Mesenchymal stem cell (in vitro differentiated cells and primary cell): ENCODE results near the gene IL17RD.

Experiments used
- DNase-seq: peaks from one replicate; pipeline ENCODE4 v3.0.0-alpha.2; 2013
- H2AFZ ChIP-seq: one replicate; pipeline ENCODE4 v1.6.1; 2013; ENCODE audit warnings: low read depth, mild to moderate bottlenecking, control low read depth, inconsistent platforms, low read length, moderate library complexity
- H2AK5ac ChIP-seq: 2 replicates; pipeline ENCODE4 v1.6.1; 2013; ENCODE audit warnings: low read length, moderate library complexity, mild to moderate bottlenecking, inconsistent platforms; ENCODE audit not compliant: severe bottlenecking
- H2BK120ac ChIP-seq: one replicate; pipeline ENCODE4 v1.6.1; 2013; ENCODE audit warnings: low read depth, mild to moderate bottlenecking, inconsistent platforms, low read length, moderate library complexity
- H2BK12ac ChIP-seq, 2 experiments: one replicate each; pipeline ENCODE4 v1.6.1; 2013; ENCODE audit warnings: inconsistent platforms in 2 of 2, low read length in 2 of 2, mild to moderate bottlenecking in 2 of 2, moderate library complexity in 2 of 2, control low read depth in 1 of 2
- H2BK15ac ChIP-seq: one replicate; pipeline ENCODE4 v1.6.1; 2013; ENCODE audit warnings: mild to moderate bottlenecking, low read depth, inconsistent platforms; ENCODE audit not compliant: poor library complexity, severe bottlenecking
- H2BK5ac ChIP-seq: 2 replicates; pipeline ENCODE4 v1.6.1; 2013; ENCODE audit warnings: low read depth, mild to moderate bottlenecking, low read length, control low read depth, inconsistent platforms; ENCODE audit not compliant: poor library complexity, severe bottlenecking
- H3K14ac ChIP-seq, 2 experiments: one replicate each; pipeline ENCODE4 v1.6.1; 2013; ENCODE audit warnings: inconsistent platforms in 2 of 2, low read length in 2 of 2, control low read depth in 1 of 2, mild to moderate bottlenecking in 1 of 2, moderate library complexity in 1 of 2
- H3K18ac ChIP-seq, 2 experiments: one replicate each; pipeline ENCODE4 v1.6.1; 2013; ENCODE audit warnings: inconsistent platforms in 2 of 2, low read length in 2 of 2, control low read depth in 1 of 2, low read depth in 1 of 2, mild to moderate bottlenecking in 1 of 2
- H3K23ac ChIP-seq, 2 experiments: one replicate each; pipeline ENCODE4 v1.6.1; 2013; ENCODE audit warnings: inconsistent platforms in 2 of 2, low read length in 2 of 2, mild to moderate bottlenecking in 2 of 2, moderate library complexity in 2 of 2, control low read depth in 1 of 2
- H3K27ac ChIP-seq: 2 replicates; pipeline ENCODE4 v1.5.1; 2013; ENCODE audit warnings: mild to moderate bottlenecking, moderate library complexity, low read length, control low read depth, inconsistent platforms; ENCODE audit not compliant: poor library complexity, severe bottlenecking
- H3K27me3 ChIP-seq, 2 experiments: 2 replicates each; pipeline versions ENCODE4 v1.6.1 to v1.7.0; 2013; ENCODE audit warnings: low read length in 2 of 2, mild to moderate bottlenecking in 2 of 2, moderate library complexity in 2 of 2, control low read depth in 1 of 2, inconsistent platforms in 1 of 2; ENCODE audit not compliant: control insufficient read depth in 1 of 2, insufficient read depth in 1 of 2
- H3K36me3 ChIP-seq, 2 experiments: 2 replicates each; pipeline versions ENCODE4 v1.6.1 to v1.7.0; 2013; ENCODE audit warnings: low read length in 2 of 2, control low read depth in 1 of 2, inconsistent platforms in 1 of 2, low read depth in 1 of 2, mild to moderate bottlenecking in 1 of 2; ENCODE audit not compliant: insufficient read depth in 2 of 2, control insufficient read depth in 1 of 2
- H3K4ac ChIP-seq, 2 experiments: one replicate each; pipeline ENCODE4 v1.6.1; 2013; ENCODE audit warnings: inconsistent platforms in 2 of 2, low read length in 2 of 2, mild to moderate bottlenecking in 2 of 2, moderate library complexity in 2 of 2, control low read depth in 1 of 2, low read depth in 1 of 2
- H3K4me1 ChIP-seq: 2 replicates; pipeline ENCODE4 v1.6.1; 2013; ENCODE audit warnings: low read depth, low read length, control low read depth; ENCODE audit not compliant: control insufficient read depth, insufficient read depth
- H3K4me2 ChIP-seq: 2 replicates; pipeline ENCODE4 v1.6.1; 2013; ENCODE audit warnings: low read length, mild to moderate bottlenecking, inconsistent platforms; ENCODE audit not compliant: poor library complexity, severe bottlenecking
- H3K4me3 ChIP-seq, 2 experiments: 2 replicates each; pipeline versions ENCODE4 v1.5.1 to v1.7.0; 2013; ENCODE audit warnings: low read length in 2 of 2, mild to moderate bottlenecking in 2 of 2, control low read depth in 1 of 2, low read depth in 1 of 2; ENCODE audit not compliant: insufficient read depth in 1 of 2
- H3K79me1 ChIP-seq: replicated peaks from 2 replicates; pipeline ENCODE4 v1.6.1; 2013; ENCODE audit warnings: mild to moderate bottlenecking, control low read depth, low read length, inconsistent platforms; ENCODE audit not compliant: poor library complexity, severe bottlenecking
- H3K9ac ChIP-seq: 2 replicates; pipeline ENCODE4 v1.7.0; 2013; ENCODE audit warnings: mild to moderate bottlenecking, low read length, moderate library complexity
- H3K9me3 ChIP-seq: 2 replicates; pipeline ENCODE4 v1.7.0; 2013; ENCODE audit warnings: mild to moderate bottlenecking, low read length; ENCODE audit not compliant: control insufficient read depth
- H4K8ac ChIP-seq: one replicate; pipeline ENCODE4 v1.6.1; 2013; ENCODE audit warnings: inconsistent platforms, mild to moderate bottlenecking, low read length, moderate library complexity
- H4K91ac ChIP-seq: one replicate; pipeline ENCODE4 v1.6.1; 2013; ENCODE audit warnings: mild to moderate bottlenecking, low read length, inconsistent platforms
- WGBS: methylation state at CpG from one replicate; pipeline ENCODE4 v1.1.7; 2013; ENCODE audit warnings: mixed read lengths; 5-methylcytosine and 5-hydroxymethylcytosine counted together

The IL17RD gene

DNA sequence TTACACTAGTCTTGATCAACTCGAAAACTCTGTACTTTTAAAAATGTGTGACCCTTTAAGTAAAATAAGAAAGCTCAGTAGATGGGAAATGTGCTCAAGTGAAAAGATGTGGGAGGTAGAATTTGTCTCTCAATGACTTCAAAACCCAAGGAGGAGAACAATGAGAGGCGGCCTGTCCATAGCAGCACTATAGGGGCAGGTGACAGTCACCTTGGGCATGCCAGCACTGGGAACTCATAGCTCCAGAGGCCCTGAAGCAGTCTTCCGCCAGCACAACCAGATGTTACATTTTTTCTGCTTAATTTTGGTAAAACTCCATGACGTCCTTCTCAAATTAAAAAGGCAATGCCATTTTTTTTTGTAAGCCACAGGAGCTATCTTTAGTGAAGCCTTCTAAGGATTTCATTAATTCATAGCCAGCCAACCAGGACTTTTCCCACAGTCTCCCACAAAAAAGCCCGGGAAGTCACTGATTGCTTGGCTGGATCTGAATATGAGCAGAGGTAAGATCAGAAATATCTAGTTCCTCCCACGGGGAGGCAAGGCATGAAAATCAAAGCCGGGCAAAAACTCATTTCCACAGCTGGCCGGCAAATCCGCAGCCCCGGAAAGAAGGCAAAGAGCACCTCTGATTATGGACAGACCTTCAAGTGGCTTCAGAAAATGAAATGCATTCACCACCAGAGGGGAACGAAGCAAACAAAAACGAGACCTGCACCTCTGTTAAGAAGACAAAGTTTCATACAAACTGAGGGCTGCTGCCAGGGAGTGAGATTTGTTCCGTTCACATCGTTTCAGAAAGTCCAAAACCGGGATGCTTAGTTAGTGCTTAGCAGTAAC lies 10.5 kb downstream of the IL17RD start:
- no peaks in the 10 kb centered on the region for H3K27me3 ChIP-seq
- no peak overlapping the region for H3K9ac ChIP-seq
- 85% methylated on average over 15 of the region's 15 CpGs for WGBS
- H3K79me1 ChIP-seq = peaks cover 3% of the 10 kb centered on the region
- H3K4me3 ChIP-seq = no peak overlapping the region
- no peak for DNase-seq
- no peak overlapping the region for H3K4me2 ChIP-seq
- no peak overlapping the region for H2AK5ac ChIP-seq
- no peak overlapping the region for H3K4ac ChIP-seq
- no peaks in the 10 kb centered on the region for H3K9me3 ChIP-seq
- no peak overlapping the region for H4K8ac ChIP-seq
- H3K14ac ChIP-seq = no peak overlapping the region
- H3K4me1 ChIP-seq = peaks cover 7% of the 10 kb centered on the region
- H2BK120ac ChIP-seq = no peak overlapping the region
- no peak overlapping the region for H4K91ac ChIP-seq
- no peak overlapping the region for H3K18ac ChIP-seq
- no peaks in the 10 kb centered on the region for H3K36me3 ChIP-seq
- no peak overlapping the region for H2BK5ac ChIP-seq
- H2AFZ ChIP-seq = no peak overlapping the region
- no peak overlapping the region for H2BK12ac ChIP-seq
- H3K23ac ChIP-seq = no peak overlapping the region
- H3K27ac ChIP-seq = no peak overlapping the region
- no peak overlapping the region for H2BK15ac ChIP-seq

DNA sequence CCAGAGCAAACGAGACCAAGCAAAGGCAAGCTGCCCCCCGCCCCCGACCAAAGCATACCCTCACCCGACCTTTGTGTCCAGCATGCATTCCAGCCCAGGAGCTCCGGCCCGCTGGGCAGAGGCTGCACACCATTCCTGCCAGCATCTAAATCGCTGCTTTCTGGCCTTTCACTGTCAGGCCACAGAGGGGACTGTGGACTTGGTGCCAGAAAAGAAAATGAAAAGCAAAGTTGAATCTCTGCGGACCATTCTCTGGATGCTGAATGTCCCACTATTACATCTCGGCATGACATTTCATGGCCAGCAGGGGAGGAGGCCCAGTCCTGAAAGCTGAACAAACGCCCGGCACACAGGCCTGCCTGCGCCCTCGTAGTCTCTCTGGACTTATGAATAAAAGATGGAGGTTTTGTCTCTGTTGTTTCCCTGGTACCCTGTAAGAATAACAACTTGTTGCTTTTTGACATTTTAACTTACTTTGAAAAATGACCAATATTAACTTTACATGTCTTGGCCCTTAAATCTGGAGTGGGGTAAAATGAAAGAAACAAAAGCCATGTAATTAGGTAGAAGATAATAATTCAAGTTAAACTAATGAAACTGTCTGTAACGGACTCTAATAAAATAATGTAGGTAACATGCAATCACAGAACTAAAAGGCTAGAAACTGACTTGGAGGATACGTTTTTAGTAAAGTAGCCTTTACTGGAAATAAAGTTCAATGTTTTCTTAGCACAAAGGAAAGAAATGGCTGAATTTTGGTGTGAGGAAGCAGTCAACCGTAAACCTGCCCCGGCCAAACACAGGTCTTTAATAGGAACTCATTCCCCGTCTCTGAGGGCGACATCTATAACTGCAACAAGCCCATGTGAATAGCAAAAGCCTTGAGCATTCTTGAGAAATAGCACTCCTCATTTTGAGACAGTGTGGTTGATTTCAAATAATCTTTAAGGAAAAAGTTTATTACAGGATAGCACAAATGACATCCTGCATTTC lies 12.7 kb downstream of the IL17RD start:
- no peak overlapping the region for H3K18ac ChIP-seq
- H2BK12ac ChIP-seq = no peak overlapping the region
- 74% methylated on average over 16 of the region's 19 CpGs for WGBS
- no peak overlapping the region for H2BK120ac ChIP-seq
- peaks cover 2% of the 10 kb centered on the region for H3K79me1 ChIP-seq
- H2AFZ ChIP-seq = no peak overlapping the region
- no peak overlapping the region for H3K4ac ChIP-seq
- H3K4me1 ChIP-seq = peaks cover 4% of the 10 kb centered on the region
- no peak overlapping the region for H3K14ac ChIP-seq
- H3K4me3 ChIP-seq = peak overlapping the region in 1 of 2 experiments; percentile 68
- no peak overlapping the region for H3K23ac ChIP-seq
- no peak overlapping the region for H3K27ac ChIP-seq
- no peaks in the 10 kb centered on the region for H3K36me3 ChIP-seq
- H2AK5ac ChIP-seq = no peak overlapping the region
- H2BK5ac ChIP-seq = no peak overlapping the region
- H3K9me3 ChIP-seq = no peaks in the 10 kb centered on the region
- no peaks in the 10 kb centered on the region for H3K27me3 ChIP-seq
- H3K9ac ChIP-seq = peak overlapping the region; percentile 85
- no peak overlapping the region for H3K4me2 ChIP-seq
- no peak for DNase-seq
- peak overlapping the region; percentile 8 for H2BK15ac ChIP-seq
- H4K8ac ChIP-seq = no peak overlapping the region
- H4K91ac ChIP-seq = no peak overlapping the region

DNA sequence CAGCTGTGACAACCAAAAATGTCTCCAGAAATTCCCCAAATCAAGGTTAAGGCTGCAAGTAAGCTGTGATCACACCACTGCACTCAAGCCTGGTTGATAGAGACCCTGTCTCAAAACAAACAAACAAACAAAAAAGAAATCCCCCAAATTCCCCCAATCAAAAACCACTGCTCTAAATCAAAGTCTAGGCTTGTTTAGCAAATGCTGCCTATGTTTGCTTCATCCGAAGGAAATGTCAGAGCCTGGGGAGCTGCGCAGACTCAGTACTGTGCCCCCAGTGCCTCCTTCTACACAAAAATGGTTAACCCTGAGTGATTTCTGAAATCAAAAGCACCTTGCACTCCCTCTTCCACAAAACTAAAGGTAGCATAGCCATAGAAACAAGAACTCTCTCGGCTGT lies 13.4 kb downstream of the IL17RD start:
- Histone ChIP-seq H3K4me1 (peaks cover 4% of the 10 kb centered on the region), H2BK12ac (no peak overlapping the region), H3K23ac (no peak overlapping the region), H4K8ac (no peak overlapping the region), H3K4me3 (peak overlapping the region in 1 of 2 experiments; percentile 68), H3K36me3 (no peaks in the 10 kb centered on the region), H3K18ac (no peak overlapping the region), H3K27ac (no peak overlapping the region), H2BK5ac (no peak overlapping the region), H3K4me2 (no peak overlapping the region), H3K9me3 (no peaks in the 10 kb centered on the region), H3K4ac (no peak overlapping the region), H3K14ac (no peak overlapping the region), H2BK120ac (no peak overlapping the region), H3K9ac (peak overlapping the region; percentile 85), H3K27me3 (no peaks in the 10 kb centered on the region), H3K79me1 (peaks cover 2% of the 10 kb centered on the region), H2AK5ac (no peak overlapping the region), H4K91ac (no peak overlapping the region), H2BK15ac (peak overlapping the region; percentile 8), H2AFZ (no peak overlapping the region)
- DNase-seq = no peak
- 80% methylated on average over 3 of the region's 3 CpGs for WGBS

DNA sequence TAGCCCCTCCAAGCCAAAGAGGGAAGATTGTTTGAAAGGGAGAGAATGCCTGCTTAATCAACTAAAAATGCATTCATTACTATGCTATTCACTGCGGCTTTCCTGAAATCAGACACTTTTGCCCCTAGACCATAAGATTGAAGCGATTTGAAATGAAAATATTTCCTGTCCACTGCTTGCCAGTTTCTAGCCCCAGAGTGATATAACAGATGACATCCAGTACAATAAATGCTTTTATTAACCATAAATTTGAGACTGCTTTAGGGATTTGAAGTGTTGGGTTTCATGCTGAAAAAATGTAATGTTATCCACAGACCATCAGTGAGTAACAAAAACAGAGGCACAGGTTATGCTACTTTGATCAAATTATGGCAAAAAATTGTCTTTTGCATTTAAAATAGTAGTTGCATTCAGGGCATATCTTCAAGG lies 14.1 kb downstream of the IL17RD start:
- Histone ChIP-seq H2BK12ac (no peak overlapping the region), H3K4me3 (peak overlapping the region in 1 of 2 experiments; percentile 26), H2BK5ac (no peak overlapping the region), H3K79me1 (peaks cover 2% of the 10 kb centered on the region), H3K14ac (no peak overlapping the region), H3K4me2 (no peak overlapping the region), H3K9ac (peak overlapping the region; percentile 35), H2BK120ac (no peak overlapping the region), H3K4ac (no peak overlapping the region), H2BK15ac (no peak overlapping the region), H2AK5ac (no peak overlapping the region), H3K23ac (no peak overlapping the region), H3K9me3 (no peaks in the 10 kb centered on the region), H3K36me3 (no peaks in the 10 kb centered on the region), H3K27me3 (no peaks in the 10 kb centered on the region), H3K4me1 (peaks cover 4% of the 10 kb centered on the region), H2AFZ (no peak overlapping the region), H4K8ac (no peak overlapping the region), H3K18ac (no peak overlapping the region), H4K91ac (no peak overlapping the region), H3K27ac (no peak overlapping the region)
- DNase-seq = no peak
- WGBS = 84% methylated on average over 2 of the region's 2 CpGs
